KMS-11 (cell line): Measurements from ENCODE around the gene KRT4.

ENCODE experiments used
- H2AFZ ChIP-seq: fragments of 200-600 bp; sonication (generic); 2 replicates; pipeline ENCODE4 v1.6.1; 2016; ENCODE audit warnings: antibody characterized with exemption, mixed run types, low read depth
- H3K27ac ChIP-seq: fragments of 200-600 bp; sonication (generic); 2 replicates; pipeline ENCODE4 v1.6.1; 2016; ENCODE audit warnings: mild to moderate bottlenecking, mixed run types
- H3K27me3 ChIP-seq: fragments of 200-600 bp; sonication (generic); 2 replicates; pipeline ENCODE4 v1.6.1; 2017; ENCODE audit warnings: mild to moderate bottlenecking, low read depth, mixed run types, moderate library complexity; ENCODE audit not compliant: insufficient read depth
- H3K36me3 ChIP-seq: fragments of 200-600 bp; sonication (generic); 2 replicates; pipeline ENCODE4 v1.6.1; 2017; ENCODE audit warnings: mild to moderate bottlenecking, mixed run types; ENCODE audit not compliant: insufficient read depth
- H3K4me1 ChIP-seq: fragments of 200-600 bp; sonication (generic); 2 replicates; pipeline ENCODE4 v1.6.1; 2016; ENCODE audit warnings: mild to moderate bottlenecking, low read depth, mixed run types; ENCODE audit not compliant: poor library complexity, severe bottlenecking
- H3K4me2 ChIP-seq: fragments of 200-600 bp; sonication (generic); 2 replicates; pipeline ENCODE4 v1.7.0; 2016; ENCODE audit warnings: mild to moderate bottlenecking, mixed run types
- H3K4me3 ChIP-seq: fragments of 200-600 bp; sonication (generic); IDR thresholded peaks from 2 replicates; pipeline ENCODE4 v1.6.1; 2017; ENCODE audit warnings: low read depth, low read length, mixed read lengths; ENCODE audit not compliant: insufficient read depth
- H3K79me2 ChIP-seq: fragments of 200-600 bp; sonication (generic); 2 replicates; pipeline ENCODE4 v1.6.1; 2016; ENCODE audit warnings: low read depth, mixed run types; ENCODE audit not compliant: insufficient read depth
- H3K9ac ChIP-seq: fragments of 200-600 bp; sonication (generic); 2 replicates; pipeline ENCODE4 v1.6.1; 2016; ENCODE audit warnings: mild to moderate bottlenecking, mixed run types
- H4K20me1 ChIP-seq: fragments of 200-600 bp; sonication (generic); 2 replicates; pipeline ENCODE4 v1.6.1; 2016; ENCODE audit warnings: mild to moderate bottlenecking, mixed run types; ENCODE audit not compliant: insufficient read depth
- TF ChIP-seq, protein P1 (sequence below): fragments of 200-600 bp; sonication (generic); conservative IDR thresholded peaks from 2 replicates; pipeline ENCODE4 v1.6.1; 2017; ENCODE audit warnings: low read depth, mild to moderate bottlenecking, antibody characterized with exemption, low read length, moderate library complexity, mixed read lengths

The KRT4 gene

GRCh38 chr12:52774629-52775250 lies 39.2 kb downstream of the KRT4 start:
- Histone ChIP-seq H3K4me1 (no peaks in the 10 kb centered on the region), H4K20me1 (no peaks in the 10 kb centered on the region), H3K27me3 (peaks cover 13% of the 10 kb centered on the region; the same call in 1 of the 2 replicates), H3K4me3 (no peak overlapping the region), H3K79me2 (no peaks in the 10 kb centered on the region), H3K27ac (no peak overlapping the region), H2AFZ (no peak overlapping the region), H3K36me3 (no peaks in the 10 kb centered on the region), H3K4me2 (no peak overlapping the region), H3K9ac (no peak overlapping the region)
- TF ChIP-seq, protein P1, sequence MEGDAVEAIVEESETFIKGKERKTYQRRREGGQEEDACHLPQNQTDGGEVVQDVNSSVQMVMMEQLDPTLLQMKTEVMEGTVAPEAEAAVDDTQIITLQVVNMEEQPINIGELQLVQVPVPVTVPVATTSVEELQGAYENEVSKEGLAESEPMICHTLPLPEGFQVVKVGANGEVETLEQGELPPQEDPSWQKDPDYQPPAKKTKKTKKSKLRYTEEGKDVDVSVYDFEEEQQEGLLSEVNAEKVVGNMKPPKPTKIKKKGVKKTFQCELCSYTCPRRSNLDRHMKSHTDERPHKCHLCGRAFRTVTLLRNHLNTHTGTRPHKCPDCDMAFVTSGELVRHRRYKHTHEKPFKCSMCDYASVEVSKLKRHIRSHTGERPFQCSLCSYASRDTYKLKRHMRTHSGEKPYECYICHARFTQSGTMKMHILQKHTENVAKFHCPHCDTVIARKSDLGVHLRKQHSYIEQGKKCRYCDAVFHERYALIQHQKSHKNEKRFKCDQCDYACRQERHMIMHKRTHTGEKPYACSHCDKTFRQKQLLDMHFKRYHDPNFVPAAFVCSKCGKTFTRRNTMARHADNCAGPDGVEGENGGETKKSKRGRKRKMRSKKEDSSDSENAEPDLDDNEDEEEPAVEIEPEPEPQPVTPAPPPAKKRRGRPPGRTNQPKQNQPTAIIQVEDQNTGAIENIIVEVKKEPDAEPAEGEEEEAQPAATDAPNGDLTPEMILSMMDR = no peak

DNA sequence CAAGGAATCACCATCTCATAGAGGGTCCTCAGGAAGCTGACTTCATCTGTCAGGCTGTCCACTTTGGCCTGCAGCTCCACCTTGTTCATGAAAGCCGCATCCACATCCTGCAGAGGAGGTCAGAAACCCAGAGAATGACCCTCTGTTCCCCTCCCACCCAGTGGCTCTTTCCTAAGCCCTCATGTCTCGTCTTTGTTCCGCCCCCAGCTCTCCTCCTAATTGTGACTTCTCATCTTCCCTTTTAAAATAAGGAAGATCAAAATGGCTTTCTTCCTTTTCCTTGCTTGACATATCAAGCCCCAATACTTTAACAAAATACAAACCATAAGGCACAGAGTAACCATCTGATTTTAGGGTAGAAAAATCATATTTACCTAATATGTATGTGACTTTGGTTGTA lies 41.1 kb downstream of the KRT4 start:
- H3K27ac ChIP-seq = no peak overlapping the region
- H3K4me1 ChIP-seq = no peaks in the 10 kb centered on the region
- no peak overlapping the region for H3K9ac ChIP-seq
- TF ChIP-seq, protein P1 = no peak
- no peaks in the 10 kb centered on the region for H4K20me1 ChIP-seq
- H3K79me2 ChIP-seq = no peaks in the 10 kb centered on the region
- H3K27me3 ChIP-seq = peaks cover 13% of the 10 kb centered on the region; the same call in 1 of the 2 replicates
- no peak overlapping the region for H3K4me2 ChIP-seq
- H3K4me3 ChIP-seq = no peak overlapping the region
- no peaks in the 10 kb centered on the region for H3K36me3 ChIP-seq
- H2AFZ ChIP-seq = no peak overlapping the region

DNA sequence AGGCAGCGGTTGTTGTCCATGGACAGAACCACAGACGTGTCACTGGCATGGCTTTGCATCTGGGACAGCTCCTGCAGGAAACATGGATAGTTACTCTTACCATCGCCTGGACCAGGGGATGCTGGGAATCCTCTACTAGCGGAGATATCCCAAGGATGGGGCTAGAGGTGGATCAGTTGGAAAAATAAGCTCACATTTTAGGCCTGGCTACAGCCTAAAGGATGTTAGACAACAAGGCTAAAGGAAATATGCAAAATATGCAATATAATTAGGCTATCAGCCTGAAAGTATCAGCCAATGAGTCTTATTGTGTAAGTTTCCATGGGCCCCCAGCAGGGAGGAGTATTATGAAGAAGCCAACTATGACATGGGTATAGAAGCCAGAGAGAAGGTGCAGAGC lies 41.7 kb downstream of the KRT4 start:
- Histone ChIP-seq H3K4me1 (no peaks in the 10 kb centered on the region), H3K27me3 (peaks cover 13% of the 10 kb centered on the region; the same call in 1 of the 2 replicates), H2AFZ (no peak overlapping the region), H3K36me3 (no peaks in the 10 kb centered on the region), H3K4me2 (no peak overlapping the region), H3K27ac (no peak overlapping the region), H3K9ac (no peak overlapping the region), H4K20me1 (no peaks in the 10 kb centered on the region), H3K79me2 (no peaks in the 10 kb centered on the region), H3K4me3 (no peak overlapping the region)
- TF ChIP-seq, protein P1 = no peak

- Histone ChIP-seq H3K4me2 (no peak overlapping the region), H3K27me3 (peaks cover 13% of the 10 kb centered on the region; the same call in 1 of the 2 replicates), H3K27ac (no peak overlapping the region), H3K79me2 (no peaks in the 10 kb centered on the region), H3K4me1 (no peaks in the 10 kb centered on the region), H4K20me1 (no peaks in the 10 kb centered on the region), H3K9ac (no peak overlapping the region), H2AFZ (no peak overlapping the region), H3K4me3 (no peak overlapping the region), H3K36me3 (no peaks in the 10 kb centered on the region)
- TF ChIP-seq, protein P1 = no peak
Measured at GRCh38 chr12:52771505-52771904, 42.4 kb downstream of the KRT4 start.
